T-helper 17 cell (primary cell): Measurements from ENCODE around the gene KIAA0513. TPM values are rescaled to one million over a fixed set of nuclear protein-coding genes. Genes with fewer than 3 reads are reported as not detected.

Source experiments
- ATAC-seq: fragments of 150-1000 bp; cut with Tn5 transposase; 2 replicates; pipeline ENCODE4 v1.10.0; 2021; ENCODE audit warnings: mild to moderate bottlenecking, moderate library complexity
- DNase-seq, 3 donors: peaks; one replicate each; pipeline versions ENCODE4 v3.0.0 to v3.0.0-alpha.2; 2020 to 2021
- H3K9me3 ChIP-seq: one replicate; pipeline ENCODE4 v1.7.0; 2013; ENCODE audit warnings: low read length, mild to moderate bottlenecking; ENCODE audit not compliant: control insufficient read depth, poor library complexity, severe bottlenecking
- H3K27ac Mint-ChIP-seq: one replicate; pipeline ENCODE4 v1.8.0; 2022; ENCODE audit warnings: mild to moderate bottlenecking, moderate library complexity, mixed read lengths
- H3K27me3 Mint-ChIP-seq: one replicate; pipeline ENCODE4 v1.8.0; 2022; ENCODE audit warnings: mixed read lengths
- H3K36me3 Mint-ChIP-seq: one replicate; pipeline ENCODE4 v1.8.0; 2022; ENCODE audit warnings: low read depth, mixed read lengths
- H3K4me1 Mint-ChIP-seq: one replicate; pipeline ENCODE4 v1.8.0; 2022; ENCODE audit warnings: mild to moderate bottlenecking, mixed read lengths
- H3K4me3 Mint-ChIP-seq: one replicate; pipeline ENCODE4 v1.8.0; 2022; ENCODE audit warnings: mild to moderate bottlenecking, moderate library complexity, mixed read lengths
- total RNA-seq, 4 donors: library from RNA in 2 of 4; stranded (reverse) in 2 of 4; gene quantifications; one replicate each; pipeline ENCODE4 v1.2.3 and lab custom pipeline; 2022 to 2026

KIAA0513 gene
- total RNA-seq, 2 donors from 2014 or later: 8.1 to 35.0 TPM

- DNase-seq: no peak
- Mint-ChIP-seq H3K4me1 (peaks cover 19% of the 10 kb centered on the region), H3K4me3 (no peak overlapping the region), H3K27me3 (no peaks in the 10 kb centered on the region), H3K27ac (peak overlapping the region; percentile 80), H3K36me3 (peaks cover 9% of the 10 kb centered on the region)
- H3K9me3 ChIP-seq: no peaks in the 10 kb centered on the region
- ATAC-seq: peak; percentile 84
Observed at GRCh38 chr16:84995663-84996062, 31.9 kb upstream of the KIAA0513 start.

GRCh38 chr16:84996365-84996764 is 31.2 kb upstream of the KIAA0513 start:
- ATAC-seq (no peak), DNase-seq (no peak)
- Mint-ChIP-seq H3K4me3 (no peak overlapping the region), H3K36me3 (peaks cover 6% of the 10 kb centered on the region), H3K27me3 (no peaks in the 10 kb centered on the region), H3K27ac (peak overlapping the region; percentile 77), H3K4me1 (peaks cover 20% of the 10 kb centered on the region)
- H3K9me3 ChIP-seq: no peaks in the 10 kb centered on the region

- Mint-ChIP-seq H3K4me3 (no peak overlapping the region), H3K27ac (no peak overlapping the region), H3K27me3 (no peaks in the 10 kb centered on the region), H3K36me3 (peaks cover 6% of the 10 kb centered on the region), H3K4me1 (peaks cover 42% of the 10 kb centered on the region)
- no peaks in the 10 kb centered on the region for H3K9me3 ChIP-seq
- no peak for DNase-seq
- no peak for ATAC-seq
Observed at GRCh38 chr16:84999200-84999599, 28.4 kb upstream of the KIAA0513 start.

GRCh38 chr16:84999857-85000480 is 27.6 kb upstream of the KIAA0513 start:
- no peaks in the 10 kb centered on the region for H3K9me3 ChIP-seq
- H3K4me3 Mint-ChIP-seq: no peak overlapping the region
- H3K27ac Mint-ChIP-seq: peak overlapping the region; percentile 8
- peaks cover 6% of the 10 kb centered on the region for H3K36me3 Mint-ChIP-seq
- H3K27me3 Mint-ChIP-seq: no peaks in the 10 kb centered on the region
- ATAC-seq (no peak), DNase-seq (no peak)
- H3K4me1 Mint-ChIP-seq: peaks cover 49% of the 10 kb centered on the region

- Mint-ChIP-seq H3K4me3 (no peak overlapping the region), H3K36me3 (peaks cover 8% of the 10 kb centered on the region), H3K27me3 (no peaks in the 10 kb centered on the region), H3K27ac (peak overlapping the region; percentile 43), H3K4me1 (peaks cover 45% of the 10 kb centered on the region)
- ATAC-seq (no peak), DNase-seq (no peak)
- H3K9me3 ChIP-seq: no peaks in the 10 kb centered on the region
Observed at GRCh38 chr16:85002099-85002541, 25.5 kb upstream of the KIAA0513 start.

- no peaks in the 10 kb centered on the region for H3K27me3 Mint-ChIP-seq
Observed at GRCh38 chr16:85002608-85003007, 25.0 kb upstream of the KIAA0513 start.

GRCh38 chr16:85003076-85003475 is 24.5 kb upstream of the KIAA0513 start:
- peak overlapping the region; percentile 19 for H3K4me3 Mint-ChIP-seq
- ATAC-seq: no peak
- H3K9me3 ChIP-seq: no peaks in the 10 kb centered on the region
- H3K4me1 Mint-ChIP-seq: peaks cover 45% of the 10 kb centered on the region
- H3K27ac Mint-ChIP-seq: no peak overlapping the region
- DNase-seq: no peak
- peaks cover 9% of the 10 kb centered on the region for H3K36me3 Mint-ChIP-seq
- no peaks in the 10 kb centered on the region for H3K27me3 Mint-ChIP-seq

More at GRCh38 chr16:85002608-85003007, 25.0 kb upstream of the KIAA0513 start:
- Mint-ChIP-seq H3K27ac (peak overlapping the region; percentile 43), H3K36me3 (peaks cover 9% of the 10 kb centered on the region), H3K4me1 (peaks cover 45% of the 10 kb centered on the region), H3K4me3 (peak overlapping the region; percentile 19)
- DNase-seq (no peak), ATAC-seq (no peak)
- no peaks in the 10 kb centered on the region for H3K9me3 ChIP-seq

- Mint-ChIP-seq H3K4me3 (no peak overlapping the region), H3K36me3 (peaks cover 9% of the 10 kb centered on the region), H3K4me1 (peaks cover 45% of the 10 kb centered on the region), H3K27me3 (no peaks in the 10 kb centered on the region), H3K27ac (peak overlapping the region; percentile 80)
- no peaks in the 10 kb centered on the region for H3K9me3 ChIP-seq
- no peak for ATAC-seq
- DNase-seq: no peak
Observed at GRCh38 chr16:85003725-85004586, 23.6 kb upstream of the KIAA0513 start.

GRCh38 chr16:85004587-85005205 is 22.9 kb upstream of the KIAA0513 start:
- Mint-ChIP-seq H3K4me1 (peaks cover 42% of the 10 kb centered on the region), H3K27me3 (no peaks in the 10 kb centered on the region), H3K36me3 (peaks cover 5% of the 10 kb centered on the region), H3K27ac (peak overlapping the region; percentile 80), H3K4me3 (no peak overlapping the region)
- H3K9me3 ChIP-seq: no peaks in the 10 kb centered on the region
- no peak for ATAC-seq
- no peak for DNase-seq

GRCh38 chr16:85005285-85006069 is 22.1 kb upstream of the KIAA0513 start:
- H3K27me3 Mint-ChIP-seq: no peaks in the 10 kb centered on the region
- H3K27ac Mint-ChIP-seq: peak overlapping the region; percentile 80
- ATAC-seq (no peak), DNase-seq (no peak)
- no peak overlapping the region for H3K4me3 Mint-ChIP-seq
- H3K4me1 Mint-ChIP-seq: peaks cover 48% of the 10 kb centered on the region
- H3K36me3 Mint-ChIP-seq: peaks cover 5% of the 10 kb centered on the region
- no peaks in the 10 kb centered on the region for H3K9me3 ChIP-seq

- H3K27me3 Mint-ChIP-seq: no peaks in the 10 kb centered on the region
- H3K9me3 ChIP-seq: no peaks in the 10 kb centered on the region
- H3K36me3 Mint-ChIP-seq: peaks cover 12% of the 10 kb centered on the region
- H3K4me1 Mint-ChIP-seq: peaks cover 54% of the 10 kb centered on the region
- H3K4me3 Mint-ChIP-seq: no peak overlapping the region
- no peak overlapping the region for H3K27ac Mint-ChIP-seq
- ATAC-seq: no peak
- no peak for DNase-seq
Observed at GRCh38 chr16:85006639-85007038, 21.0 kb upstream of the KIAA0513 start.

- Mint-ChIP-seq H3K27me3 (no peaks in the 10 kb centered on the region), H3K4me1 (peaks cover 47% of the 10 kb centered on the region), H3K4me3 (no peak overlapping the region), H3K36me3 (peaks cover 13% of the 10 kb centered on the region), H3K27ac (no peak overlapping the region)
- no peak for ATAC-seq
- no peak for DNase-seq
- no peaks in the 10 kb centered on the region for H3K9me3 ChIP-seq
Observed at GRCh38 chr16:85007496-85008214, 19.9 kb upstream of the KIAA0513 start.
